DMS79 treated with DMSO at 0.1 percent for 48 hours (cell line): ENCODE measurements around the gene SEPTIN7.

Experiments used
- DNase-seq: peaks from one replicate; lab custom pipeline; 2025; lab: John Stamatoyannopoulos, UW

Gene SEPTIN7

DNA sequence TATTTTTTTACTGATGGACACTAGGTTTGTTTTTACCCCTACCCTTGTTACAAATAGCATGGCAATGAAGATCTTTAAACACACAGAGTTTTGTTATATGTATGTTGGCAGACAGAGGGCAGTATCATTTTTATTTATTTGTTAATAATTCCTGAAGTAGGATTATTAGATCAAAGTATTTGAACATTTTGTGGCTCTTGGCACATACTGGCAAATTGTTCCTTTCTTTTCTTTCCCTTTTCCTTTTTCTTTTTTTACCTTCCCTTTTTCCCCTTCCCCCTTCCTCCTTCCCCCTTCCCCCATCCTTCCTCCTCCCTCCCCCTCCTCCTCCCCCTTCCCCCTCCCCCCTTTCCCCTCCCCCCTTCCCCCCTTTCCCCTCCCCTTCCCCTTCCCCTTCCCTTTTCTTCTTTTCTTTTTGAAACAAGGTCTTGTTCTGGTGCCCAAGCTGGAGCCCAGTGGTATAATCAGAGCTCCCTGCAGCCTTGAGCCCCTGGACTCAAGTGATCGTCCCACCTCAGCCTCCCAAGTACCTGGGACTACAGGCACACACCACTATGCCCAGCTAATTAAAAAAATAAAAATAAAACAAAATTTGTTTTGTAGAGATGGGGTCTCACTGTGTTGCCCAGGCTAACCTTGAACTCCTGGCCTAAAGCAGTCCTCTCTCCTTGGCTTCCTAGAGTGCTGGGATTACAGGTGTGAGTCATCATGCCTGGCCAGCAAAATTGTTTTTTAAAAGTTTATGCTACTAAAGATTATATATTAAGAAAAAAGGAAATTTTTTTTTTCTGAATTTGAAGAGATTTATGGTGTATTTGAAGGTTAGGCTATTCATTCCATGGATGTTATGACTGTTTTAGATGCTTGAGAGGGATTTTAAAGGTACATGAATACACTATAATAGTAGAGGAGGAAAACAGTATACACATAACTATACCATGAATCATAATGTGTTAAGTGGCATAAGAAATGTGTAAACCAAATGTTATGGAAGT, 39.3 kb downstream of the SEPTIN7 start:
- no peak for DNase-seq

DNA sequence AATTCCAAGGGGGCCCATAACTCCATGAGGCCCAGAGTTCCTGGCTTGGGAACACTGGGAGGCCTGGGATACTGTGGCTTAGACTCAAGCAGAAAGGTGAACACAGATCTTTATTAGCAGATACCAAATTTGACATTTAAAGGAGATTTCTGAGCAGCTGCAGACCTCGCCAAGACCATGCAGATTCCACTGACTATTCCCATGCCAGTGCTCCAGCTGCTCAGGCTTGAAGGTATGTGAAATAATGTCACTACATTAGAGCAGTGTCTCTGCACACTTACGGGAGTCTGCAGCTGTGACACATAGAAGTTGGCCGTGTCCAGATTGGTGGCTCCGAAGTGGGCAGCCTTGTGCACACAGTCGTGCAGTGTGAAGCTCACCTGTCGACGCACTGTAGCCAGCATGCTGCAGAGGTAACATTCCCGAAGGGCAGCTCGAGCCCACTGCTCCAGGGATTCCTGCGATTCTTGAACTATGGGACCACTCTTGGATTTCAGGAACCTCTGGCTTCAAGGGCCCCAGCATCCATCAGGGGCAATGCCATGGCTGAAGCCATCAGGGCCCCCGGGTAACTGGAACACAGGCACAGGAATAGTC, 46.1 kb downstream of the SEPTIN7 start:
- DNase-seq: no peak

DNA sequence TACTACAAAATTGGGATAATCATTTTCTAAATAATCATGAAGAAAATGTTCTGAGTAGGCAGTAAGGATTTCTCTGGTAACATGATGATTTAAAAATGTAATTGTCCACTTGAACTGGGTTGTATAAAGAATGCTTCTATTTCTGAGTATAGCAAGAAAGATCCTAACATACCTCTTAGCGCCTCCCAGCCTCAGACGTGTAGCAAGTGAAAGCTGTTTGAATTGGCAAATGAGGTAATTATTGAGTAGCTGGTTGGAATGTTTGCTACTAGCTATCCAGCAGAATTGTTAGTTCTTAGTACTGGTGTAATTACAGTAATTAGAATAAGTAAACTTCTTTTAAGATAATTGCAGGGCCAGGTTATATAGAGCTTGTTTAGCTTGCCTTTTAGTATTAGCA, 47.9 kb downstream of the SEPTIN7 start:
- DNase-seq: no peak

DNA sequence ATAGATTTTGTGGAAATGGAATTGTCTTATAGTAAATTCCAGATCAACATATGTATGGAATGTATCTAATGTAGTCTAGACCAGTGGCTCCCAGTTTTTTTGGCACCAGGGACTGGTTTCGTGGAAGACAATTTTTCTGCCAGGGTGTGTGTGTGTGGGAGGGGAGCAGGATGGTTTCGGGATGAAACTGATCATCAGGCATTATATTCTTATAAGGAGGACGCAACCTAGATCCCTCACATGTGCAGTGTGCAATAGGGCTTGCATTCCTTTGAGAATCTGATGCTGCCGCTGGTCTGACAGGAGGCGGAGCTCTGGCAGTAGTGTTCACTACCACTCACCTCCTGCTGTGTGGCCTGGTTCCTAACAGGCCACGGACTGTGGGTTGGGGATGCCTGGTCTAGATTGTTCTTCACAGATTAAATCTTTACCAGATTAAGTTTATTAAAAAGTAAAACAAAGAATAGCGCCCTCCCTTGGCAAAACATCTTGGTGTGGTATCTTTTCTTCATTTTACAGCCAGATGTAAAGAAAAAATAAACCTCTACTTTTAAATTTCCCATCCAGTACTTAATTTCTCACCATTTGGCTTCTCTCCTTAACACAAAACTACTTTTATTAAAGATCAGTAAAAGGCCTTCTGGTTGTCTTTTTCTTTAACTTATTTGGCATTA, 48.4 kb downstream of the SEPTIN7 start:
- no peak for DNase-seq

DNA sequence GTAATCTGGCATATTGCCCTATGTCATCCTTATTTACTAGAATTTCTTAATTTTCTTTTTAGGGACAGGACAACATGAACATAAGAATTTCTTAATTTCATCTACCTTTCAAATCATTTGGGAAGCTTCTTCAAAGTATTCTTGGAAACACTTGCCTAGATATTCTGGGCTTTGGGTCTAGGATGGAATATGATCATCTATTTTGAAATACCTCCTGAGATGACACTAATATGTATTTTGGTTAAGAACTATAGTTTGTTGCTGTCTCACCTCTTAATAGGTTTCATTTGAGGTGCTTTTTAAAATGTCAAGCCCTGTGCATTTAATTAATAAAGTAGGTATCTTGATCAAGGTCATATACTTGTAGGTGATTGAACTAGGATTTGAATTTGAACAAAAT, 49.1 kb downstream of the SEPTIN7 start:
- no peak for DNase-seq
